B cell (primary cell): Measurements from ENCODE around the gene NCOA3. TPM values are rescaled to one million over a fixed set of nuclear protein-coding genes. Genes with fewer than 3 reads are reported as not detected.
A peak's percentile ranks its signal among the peaks of the same experiment; 100 is the strongest.

ENCODE experiments used
- ATAC-seq: fragments of 200-7000 bp; cut with Tn5 transposase; one replicate; pipeline ENCODE4 v1.10.0; 2021; ENCODE audit warnings: low read depth, mild to moderate bottlenecking, moderate number of reproducible peaks, moderate library complexity
- CTCF ChIA-PET: fragments of 350-600 bp; sonication (Branson Sonifier 250); formaldehyde crosslinking; loops from one replicate; lab custom pipeline; 2021; ENCODE audit warnings: antibody characterized with exemption, inconsistent platforms; lab: Charles Lee
- POLR2A ChIA-PET: fragments of 350-600 bp; sonication (Branson Sonifier 250); formaldehyde crosslinking; loops from one replicate; lab custom pipeline; 2021; ENCODE audit warnings: antibody characterized with exemption; lab: Charles Lee
- DNase-seq: peaks from one replicate; pipeline ENCODE4 v3.0.0; 2013
- H2AFZ ChIP-seq: 2 replicates; pipeline ENCODE4 v1.6.1; 2012; ENCODE audit warnings: mild to moderate bottlenecking, low read depth, low read length; ENCODE audit not compliant: insufficient read depth, poor library complexity, severe bottlenecking
- H3K27ac ChIP-seq, 2 donors: 1 replicate in 1 of 2; 2 replicates in 1 of 2; pipeline ENCODE4 v1.5.1; 2012 to 2013; ENCODE audit warnings: low read length in 2 of 2, mild to moderate bottlenecking in 2 of 2, moderate library complexity in 1 of 2
- H3K27me3 ChIP-seq, 4 experiments: fragments of 200-600 bp in 1 of 4; sonication (generic) in 1 of 4; replicated peaks in 1 of 4; 1 replicate in 2 of 4; 2 replicates in 2 of 4; pipeline versions ENCODE4 v1.6.1 to v1.7.0; 2013 to 2016; ENCODE audit warnings: low read length in 3 of 4, mild to moderate bottlenecking in 2 of 4, mixed read lengths in 1 of 4, moderate library complexity in 1 of 4; ENCODE audit not compliant: insufficient read depth in 4 of 4, control insufficient read depth in 3 of 4; ENCODE audit errors: control extremely low read depth in 1 of 4
- H3K36me3 ChIP-seq, 2 experiments: replicated peaks in 1 of 2; 1 replicate in 1 of 2; 2 replicates in 1 of 2; pipeline versions ENCODE4 v1.6.1 to v1.7.1; 2013; ENCODE audit warnings: low read length in 1 of 2; ENCODE audit not compliant: insufficient read depth in 2 of 2, control insufficient read depth in 1 of 2; ENCODE audit errors: control extremely low read depth in 1 of 2, extremely low read depth in 1 of 2
- H3K4me1 ChIP-seq, 2 donors: fragments of 200-600 bp in 1 of 2; sonication (generic) in 1 of 2; 1 replicate in 1 of 2; 2 replicates in 1 of 2; pipeline versions ENCODE4 v1.5.1 to v1.6.1; 2013 to 2017; ENCODE audit warnings: low read length in 2 of 2; ENCODE audit not compliant: control insufficient read depth in 2 of 2, insufficient read depth in 2 of 2
- H3K4me2 ChIP-seq: replicated peaks from 2 replicates; pipeline ENCODE3; 2012; ENCODE audit warnings: mild to moderate bottlenecking, low read depth, low read length; ENCODE audit not compliant: poor library complexity, severe bottlenecking
- H3K4me3 ChIP-seq, 5 experiments: fragments of 200-600 bp in 1 of 5; sonication (generic) in 1 of 5; 1 replicate in 3 of 5; 2 replicates in 2 of 5; pipeline versions ENCODE4 v1.5.1 to v1.7.0; 2011 to 2016; ENCODE audit warnings: low read length in 4 of 5, mild to moderate bottlenecking in 4 of 5, low read depth in 2 of 5, control low read depth in 1 of 5, moderate library complexity in 1 of 5; ENCODE audit not compliant: insufficient read depth in 1 of 5; ENCODE audit errors: control extremely low read depth in 1 of 5, extremely low read depth in 1 of 5
- H3K79me2 ChIP-seq: fragments of 200-600 bp; sonication (generic); one replicate; pipeline ENCODE4 v1.6.0; 2016; ENCODE audit warnings: low read length; ENCODE audit not compliant: control insufficient read depth, insufficient read depth
- H3K9ac ChIP-seq: fragments of 200-600 bp; sonication (generic); 2 replicates; pipeline ENCODE4 v1.6.1; 2017; ENCODE audit warnings: mild to moderate bottlenecking, low read length, moderate library complexity
- H3K9me3 ChIP-seq, 3 donors: one replicate each; pipeline versions ENCODE4 v1.6.1 to v1.7.1; 2013; ENCODE audit warnings: low read length in 2 of 3; ENCODE audit not compliant: control insufficient read depth in 2 of 3, insufficient read depth in 1 of 3; ENCODE audit errors: control extremely low read depth in 1 of 3
- H4K20me1 ChIP-seq: 2 replicates; pipeline ENCODE4 v1.6.0; 2012; ENCODE audit warnings: mild to moderate bottlenecking, low read length; ENCODE audit not compliant: insufficient read depth, control insufficient read depth, poor library complexity, severe bottlenecking
- H3K27ac Mint-ChIP-seq: one replicate; pipeline ENCODE4 v1.8.0; 2021; ENCODE audit warnings: mixed read lengths
- H3K27me3 Mint-ChIP-seq: one replicate; pipeline ENCODE4 v1.8.0; 2021; ENCODE audit warnings: mixed read lengths
- H3K4me1 Mint-ChIP-seq: one replicate; pipeline ENCODE4 v1.8.0; 2021; ENCODE audit warnings: mixed read lengths
- H3K4me3 Mint-ChIP-seq: one replicate; pipeline ENCODE4 v1.8.0; 2021; ENCODE audit warnings: mixed read lengths
- H3K9me3 Mint-ChIP-seq: one replicate; pipeline ENCODE4 v1.8.0; 2022; ENCODE audit warnings: mixed read lengths; ENCODE audit not compliant: insufficient read depth
- EZH2 ChIP-seq: IDR thresholded peaks from 2 replicates; pipeline ENCODE4 v1.6.1; 2012; ENCODE audit warnings: borderline replicate concordance, low read depth, mild to moderate bottlenecking, moderate library complexity, low read length; ENCODE audit not compliant: insufficient read depth, poor library complexity, severe bottlenecking
- WGBS: methylation state at CpG from one replicate; pipeline ENCODE4 v1.1.5; 2013; ENCODE audit warnings: missing lambda C conversion rate; ENCODE audit not compliant: insufficient coverage; 5-methylcytosine and 5-hydroxymethylcytosine counted together
- intact Hi-C: fragments of 100-400 bp; cut with micrococcal nuclease; formaldehyde crosslinking; loops from one replicate; pipeline ENCODE4 v1.10.0; 2022
- polyA plus RNA-seq: library from polyadenylated mRNA; depleted of rRNA; stranded (reverse); fragments of >200 nt; gene quantifications from 2 replicates; pipeline ENCODE4 v1.2.3, GENCODE V29; 2012
- total RNA-seq, 2 donors: library from RNA; stranded (reverse); fragments of 120-200 nt in 1 of 2; gene quantifications; 1 replicate in 1 of 2; 2 replicates in 1 of 2; pipeline versions ENCODE4 v1.2.3 to v1.2.4, GENCODE V29; 2013 to 2022
- TF ChIP-seq, protein P1 (sequence below): fragments of 200-600 bp; IDR thresholded peaks from one replicate; pipeline ENCODE4 v1.8.0; 2022; ENCODE audit warnings: antibody characterized with exemption, mild to moderate bottlenecking

Gene NCOA3
- total and polyA plus RNA-seq, 2 donors (not counting 1 experiment from before 2014, with no cell fraction given): 54.0 to 309 TPM

DNA sequence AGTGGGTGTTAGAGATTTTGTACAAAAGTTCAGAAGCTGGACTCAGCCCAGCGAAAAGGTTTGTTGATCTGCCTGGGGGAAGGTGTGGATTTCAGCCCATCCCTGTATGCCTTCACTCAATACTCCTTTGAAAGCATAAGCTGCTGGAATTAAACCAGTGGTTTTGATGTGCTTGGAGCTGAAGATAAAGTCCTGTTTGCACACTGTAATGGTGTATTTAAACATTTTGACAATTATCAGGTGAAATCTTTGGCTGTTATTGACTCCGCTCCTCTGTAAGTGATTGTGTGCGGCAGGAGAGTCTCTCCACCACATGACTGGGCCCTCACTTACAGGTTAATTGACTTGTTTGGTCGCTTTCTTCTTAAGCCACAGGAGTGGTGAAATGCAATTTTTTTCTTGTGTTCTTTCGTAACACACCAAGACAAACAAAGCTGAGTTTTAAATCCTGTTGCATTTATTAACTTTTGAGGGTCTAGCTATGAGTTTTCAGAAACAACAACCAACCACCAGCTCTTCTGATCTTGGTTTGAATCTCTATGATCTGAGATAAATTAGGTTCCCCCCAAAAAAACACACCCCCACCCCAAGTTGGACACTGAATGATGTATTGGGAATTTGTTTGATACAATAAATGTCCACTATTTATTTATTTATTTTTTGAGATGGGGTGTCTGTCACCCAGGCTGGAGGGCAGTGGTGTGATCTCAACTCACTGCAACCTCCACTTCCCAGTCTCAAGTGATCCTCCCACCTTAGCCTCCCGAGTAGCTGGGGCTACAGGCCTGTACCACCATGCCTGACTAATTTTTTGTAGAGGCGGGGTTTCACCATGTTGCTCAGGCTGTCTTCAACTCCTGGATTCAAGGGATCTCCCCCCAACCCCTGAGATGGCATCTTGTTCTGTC lies 46.3 kb upstream of the NCOA3 start:
- no peak overlapping the region for H3K4me3 ChIP-seq
- peaks cover 11% of the 10 kb centered on the region for H3K79me2 ChIP-seq
- no peaks in the 10 kb centered on the region for H3K36me3 ChIP-seq
- H3K4me1 Mint-ChIP-seq: peaks cover 42% of the 10 kb centered on the region
- TF ChIP-seq, protein P1, sequence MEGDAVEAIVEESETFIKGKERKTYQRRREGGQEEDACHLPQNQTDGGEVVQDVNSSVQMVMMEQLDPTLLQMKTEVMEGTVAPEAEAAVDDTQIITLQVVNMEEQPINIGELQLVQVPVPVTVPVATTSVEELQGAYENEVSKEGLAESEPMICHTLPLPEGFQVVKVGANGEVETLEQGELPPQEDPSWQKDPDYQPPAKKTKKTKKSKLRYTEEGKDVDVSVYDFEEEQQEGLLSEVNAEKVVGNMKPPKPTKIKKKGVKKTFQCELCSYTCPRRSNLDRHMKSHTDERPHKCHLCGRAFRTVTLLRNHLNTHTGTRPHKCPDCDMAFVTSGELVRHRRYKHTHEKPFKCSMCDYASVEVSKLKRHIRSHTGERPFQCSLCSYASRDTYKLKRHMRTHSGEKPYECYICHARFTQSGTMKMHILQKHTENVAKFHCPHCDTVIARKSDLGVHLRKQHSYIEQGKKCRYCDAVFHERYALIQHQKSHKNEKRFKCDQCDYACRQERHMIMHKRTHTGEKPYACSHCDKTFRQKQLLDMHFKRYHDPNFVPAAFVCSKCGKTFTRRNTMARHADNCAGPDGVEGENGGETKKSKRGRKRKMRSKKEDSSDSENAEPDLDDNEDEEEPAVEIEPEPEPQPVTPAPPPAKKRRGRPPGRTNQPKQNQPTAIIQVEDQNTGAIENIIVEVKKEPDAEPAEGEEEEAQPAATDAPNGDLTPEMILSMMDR: no peak
- no peak for TF ChIP-seq EZH2
- H3K9me3 Mint-ChIP-seq: no peaks in the 10 kb centered on the region
- H4K20me1 ChIP-seq: no peaks in the 10 kb centered on the region
- DNase-seq: no peak
- 100% methylated on average over 4 of the region's 7 CpGs for WGBS
- peak overlapping the region in 1 of 2 donors; percentile 36 for H3K27ac ChIP-seq
- H2AFZ ChIP-seq: no peak overlapping the region
- POLR2A ChIA-PET: interaction anchor here (0.6 to 1.2 kb wide), 6 partner anchors 28 to 47 kb away, joined by 3 to 13 read pairs (median 4); partner anchors contain the start of gene NCOA3
- no peaks in the 10 kb centered on the region for H3K27me3 ChIP-seq
- H3K4me1 ChIP-seq: peaks cover 42 to 45% of the 10 kb centered on the region in 2 donors
- H3K9ac ChIP-seq: no peak overlapping the region
- intact Hi-C loops: no loop called here
- CTCF ChIA-PET: interaction anchor here (0.6 to 3.2 kb wide), 4 partner anchors 13 to 71 kb away, joined by 3 to 13 read pairs (median 4); no protein-coding TSS in a partner anchor
- H3K4me3 Mint-ChIP-seq: no peak overlapping the region
- H3K9me3 ChIP-seq: peaks cover 0 to 5% (median 0%) of the 10 kb centered on the region in 3 donors
- ATAC-seq: no peak
- no peak overlapping the region for H3K4me2 ChIP-seq
- H3K27me3 Mint-ChIP-seq: no peaks in the 10 kb centered on the region
- H3K27ac Mint-ChIP-seq: peak overlapping the region; percentile 53
